Smooth muscle cell of the coronary artery (primary cell): Measurements from ENCODE around the gene OR10A5. TPM values are rescaled to one million over a fixed set of nuclear protein-coding genes. Genes with fewer than 3 reads are reported as not detected.

Experiments used
- total RNA-seq: library from RNA; depleted of rRNA; stranded (reverse); fragments of >200 nt; gene quantifications from 2 replicates; pipeline ENCODE4 v1.2.3, GENCODE V29; 2014; ENCODE audit warnings: low replicate concordance

OR10A5 gene
- not detected in 2 replicates for total RNA-seq

GRCh38 chr11:6845383-6845782 is at the start of gene OR10A5:
OR10A5 (plus strand) TSS chr11:6845683; CDS start chr11:6845683, 0 bp downstream.

GRCh38 chr11:6799402-6799801 is 46.1 kb upstream of the OR10A5 start, which contains the start of gene OR6A2:
OR6A2 (minus strand) TSS chr11:6799689; CDS start chr11:6795708, 3,981 bp downstream.

GRCh38 chr11:6862961-6863360 is 17.5 kb downstream of the OR10A5 start, which contains the start of gene OR10A2:
OR10A2 (plus strand) TSS chr11:6863057; CDS start chr11:6869755, 6,698 bp downstream.

GRCh38 chr11:6876325-6876724 is 30.8 kb downstream of the OR10A5 start, which contains the start of gene OR10A4:
OR10A4 (plus strand) TSS chr11:6876625; CDS start chr11:6876648, 23 bp downstream.

GRCh38 chr11:6892400-6892799 is 46.9 kb downstream of the OR10A5 start, which contains the start of gene OR2D2:
OR2D2 (minus strand) TSS chr11:6892500; CDS start chr11:6892500, 0 bp downstream.

Other genes with a start within 250 kb of the OR10A5 start
- gene RRP8, start 242.1 kb upstream of the OR10A5 start, total RNA-seq = 6.1 and 12.2 TPM in 2 replicates
- 275 and 281 TPM in 2 replicates for gene ILK, start 241.9 kb upstream of the OR10A5 start, total RNA-seq
- 57.7 and 94.7 TPM in 2 replicates for gene TAF10, start 233.5 kb upstream of the OR10A5 start, total RNA-seq
- 48.2 and 52.7 TPM in 2 replicates for gene TPP1, start 226.3 kb upstream of the OR10A5 start, total RNA-seq
- gene DCHS1, start 189.9 kb upstream of the OR10A5 start, total RNA-seq = 2.1 and 4.0 TPM in 2 replicates
- 62.2 and 84.8 TPM in 2 replicates for gene MRPL17, start 162.3 kb upstream of the OR10A5 start, total RNA-seq
- gene OR2AG2, start 73.7 kb upstream of the OR10A5 start, total RNA-seq = 0.08 TPM in 1 of 2 replicates, not detected in the other
- gene OR2AG1, start 62.7 kb upstream of the OR10A5 start, total RNA-seq = not detected in 2 replicates
- gene OR6A2, start 46.0 kb upstream of the OR10A5 start, total RNA-seq = 0.12 and 0.15 TPM in 2 replicates
- not detected in 2 replicates for gene OR10A2, start 17.4 kb downstream of the OR10A5 start, total RNA-seq
- gene OR10A4, start 30.9 kb downstream of the OR10A5 start, total RNA-seq = not detected in 2 replicates
- 0.15 TPM in 1 of 2 replicates, not detected in the other for gene OR2D2, start 46.8 kb downstream of the OR10A5 start, total RNA-seq
- gene OR2D3, start 75.3 kb downstream of the OR10A5 start, total RNA-seq = not detected in 2 replicates
- gene ZNF215, start 80.7 kb downstream of the OR10A5 start, total RNA-seq = 1.3 and 4.2 TPM in 2 replicates
- gene ZNF214, start 174.7 kb downstream of the OR10A5 start, total RNA-seq = 4.4 and 13.8 TPM in 2 replicates
- gene NLRP14, start 174.8 kb downstream of the OR10A5 start, total RNA-seq = 0.08 TPM in 1 of 2 replicates, not detected in the other
- gene RBMXL2, start 243.3 kb downstream of the OR10A5 start, total RNA-seq = 0.08 TPM in 1 of 2 replicates, not detected in the other